Measurements from ENCODE around the gene LPIN1.
"Not testable (repeated sequence)": the region's sequence is repeated elsewhere in the genome, so short reads cannot be mapped to it uniquely, and the experiment has no call there.

Gene LPIN1

GRCh38 chr2:11744631-11745394 is 1.6 kb upstream of the LPIN1 start:
- DNase-seq: no peak

- no peak for DNase-seq
Observed at GRCh38 chr2:11745613-11746375, 638 bp upstream of the LPIN1 start.

GRCh38 chr2:11746807-11747459 is 501 bp downstream of the LPIN1 start:
- DNase-seq: peak; percentile 24

- DNase-seq: no peak
Observed at GRCh38 chr2:11748018-11748860, 1.8 kb downstream of the LPIN1 start.

GRCh38 chr2:11748861-11749645 is 2.6 kb downstream of the LPIN1 start:
- DNase-seq: no peak

GRCh38 chr2:11749646-11750349 is 3.4 kb downstream of the LPIN1 start:
- DNase-seq: peak; percentile 14

GRCh38 chr2:11750422-11750821 is 4.0 kb downstream of the LPIN1 start:
- DNase-seq: peak; percentile 47

DNA sequence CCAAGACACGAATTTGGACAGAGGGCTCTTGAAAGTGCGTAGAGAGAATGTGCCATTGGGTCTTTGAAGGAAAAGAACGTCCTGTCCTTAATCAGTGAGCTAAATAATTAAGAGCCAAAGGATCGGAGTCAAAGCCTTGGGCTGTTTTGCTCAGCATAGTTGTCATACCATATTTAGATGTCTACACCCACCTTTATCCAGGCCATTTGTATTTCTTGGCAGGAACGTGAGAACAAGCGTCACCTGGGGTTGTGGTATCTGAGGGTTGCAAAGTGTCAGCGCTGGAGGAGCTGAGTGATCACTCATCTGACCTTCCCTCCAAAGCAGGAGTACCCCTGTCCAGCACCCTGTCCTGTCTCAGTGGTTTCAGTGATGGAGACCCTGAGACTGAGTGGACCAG is 4.5 kb downstream of the LPIN1 start:
- DNase-seq: peak; percentile 30

GRCh38 chr2:11752906-11753305 is 6.5 kb downstream of the LPIN1 start:
- no peak for DNase-seq

- peak; percentile 48 for DNase-seq
Observed at GRCh38 chr2:11753452-11753885, 7.0 kb downstream of the LPIN1 start.

DNA sequence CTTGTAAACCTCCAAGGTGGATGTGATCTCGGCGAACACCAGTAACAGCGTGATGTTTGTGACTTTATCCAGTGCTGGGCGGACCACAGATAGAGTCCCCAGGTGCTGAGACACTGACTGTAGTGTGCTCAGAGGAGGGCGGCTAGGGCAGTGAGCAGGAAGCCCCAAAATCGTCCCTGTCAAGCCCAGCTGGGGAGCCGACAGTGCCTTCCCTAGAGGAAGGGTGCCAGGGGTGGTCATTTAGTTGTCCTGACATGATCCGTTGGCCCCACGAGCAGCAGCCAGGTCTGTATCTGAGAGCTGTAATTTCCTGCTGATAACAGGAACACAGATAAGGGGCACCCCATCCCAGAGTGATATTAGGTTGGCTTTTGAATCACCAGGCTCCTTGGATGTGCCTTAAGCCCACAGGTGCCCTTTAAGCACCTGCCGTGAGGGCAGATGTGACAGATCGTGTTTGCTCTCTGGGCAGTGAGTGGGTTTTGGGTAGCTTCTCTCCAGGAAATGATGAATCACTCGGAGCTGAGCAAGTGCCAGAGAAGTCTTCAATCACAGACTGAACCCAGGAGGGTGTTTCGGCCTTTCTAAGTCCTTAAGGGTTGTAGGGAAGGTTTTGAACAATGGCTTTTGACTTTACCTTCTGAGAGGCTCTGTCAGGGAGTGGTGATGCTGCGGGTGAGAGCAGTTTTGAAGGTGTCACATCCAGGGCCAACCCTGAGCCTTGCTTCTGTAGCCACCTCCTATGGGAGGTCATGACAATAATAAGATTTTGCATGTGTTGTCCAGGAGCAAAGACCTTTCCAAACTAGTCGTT is 7.7 kb downstream of the LPIN1 start:
- peak; percentile 78 for DNase-seq

GRCh38 chr2:11754700-11755015 is 8.2 kb downstream of the LPIN1 start:
- no peak for DNase-seq

GRCh38 chr2:11757101-11757500 is 10.7 kb downstream of the LPIN1 start:
- no peak for DNase-seq

DNA sequence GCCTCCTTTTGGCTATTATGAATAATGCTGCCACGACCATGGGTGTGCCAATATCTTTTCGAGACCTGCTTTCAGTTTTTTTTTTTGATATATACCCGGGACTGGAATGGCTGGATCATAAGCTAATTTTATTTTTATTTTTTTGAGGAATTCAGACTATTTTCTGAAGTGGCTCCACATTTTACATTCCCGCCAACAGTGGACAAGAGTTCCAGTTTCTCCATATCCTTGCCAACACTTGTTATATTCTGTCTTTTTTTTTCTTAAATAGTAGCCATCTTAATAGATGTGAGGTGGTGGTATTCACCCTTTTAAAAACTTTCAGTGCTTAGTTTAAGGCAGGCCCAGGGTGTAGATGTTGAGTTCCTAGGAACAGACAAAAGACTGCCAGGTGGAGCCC is 11.8 kb downstream of the LPIN1 start:
- no peak for DNase-seq

- no peak for DNase-seq
Observed at GRCh38 chr2:11758647-11759046, 12.2 kb downstream of the LPIN1 start.

GRCh38 chr2:11759182-11759975 is 12.9 kb downstream of the LPIN1 start:
- DNase-seq: not testable (repeated sequence)

GRCh38 chr2:11761259-11761658 is 14.8 kb downstream of the LPIN1 start:
- DNase-seq: no peak

GRCh38 chr2:11762031-11762430 is 15.6 kb downstream of the LPIN1 start:
- no peak for DNase-seq

- no peak for DNase-seq
Observed at GRCh38 chr2:11762799-11763461, 16.5 kb downstream of the LPIN1 start.
